GM12878 (cell line): ENCODE results near the gene TTLL11.

Source experiments
- BACH1 ChIP-seq: fragments of 450-650 bp; IDR thresholded peaks from 2 replicates; pipeline ENCODE4 v1.6.1; 2017; ENCODE audit warnings: mild to moderate bottlenecking, borderline replicate concordance
- CEBPZ ChIP-seq: fragments of 150-350 bp; IDR thresholded peaks from 2 replicates; pipeline ENCODE4 v1.6.1; 2016; ENCODE audit warnings: low read depth, low read length
- CTCF ChIP-seq, 3 experiments: IDR thresholded peaks in 2 of 3; conservative IDR thresholded peaks in 1 of 3; 2 replicates each; pipeline ENCODE4 v1.5.1; 2011; ENCODE audit warnings: low read depth in 3 of 3, low read length in 3 of 3, mild to moderate bottlenecking in 3 of 3, control low read depth in 2 of 3, moderate library complexity in 2 of 3, inconsistent platforms in 1 of 3, mixed read lengths in 1 of 3; ENCODE audit not compliant: control insufficient read depth in 2 of 3, insufficient read depth in 1 of 3; ENCODE audit errors: extremely low read depth in 1 of 3
- HCFC1 ChIP-seq: fragments of 150-350 bp; IDR thresholded peaks from 2 replicates; pipeline ENCODE4 v1.6.1; 2014; ENCODE audit warnings: low read length
- JUNB ChIP-seq: IDR thresholded peaks from 2 replicates; pipeline ENCODE4 v1.6.1; 2016; ENCODE audit warnings: antibody characterized with exemption, mild to moderate bottlenecking
- MAX ChIP-seq: IDR thresholded peaks from 2 replicates; pipeline ENCODE4 v1.6.1; 2012; ENCODE audit warnings: low read depth, low read length, improper control_type of control experiment
- NR2C2 ChIP-seq: IDR thresholded peaks from 2 replicates; pipeline ENCODE4 v1.6.1; 2011; ENCODE audit warnings: borderline replicate concordance, low read depth; ENCODE audit not compliant: control insufficient read depth, insufficient read length
- SIX5 ChIP-seq: IDR thresholded peaks from 2 replicates; pipeline ENCODE4 v1.6.1; 2011; ENCODE audit warnings: mild to moderate bottlenecking, low read depth, low read length, moderate library complexity; ENCODE audit not compliant: severe bottlenecking

GRCh38 chr9:121878271-121878822 is 214.8 kb downstream of the TTLL11 start:
- TF ChIP-seq MAX = no peak
- no peak for TF ChIP-seq NR2C2
- no peak for TF ChIP-seq CEBPZ
- no peak for TF ChIP-seq JUNB
- no peak for TF ChIP-seq HCFC1
- no peak for TF ChIP-seq CTCF (IDR thresholded peaks at IDR 0.05 in 2 of 3, conservative IDR thresholded peaks at IDR 0.05 in 1 of 3; ENCODE audit: control insufficient read depth in 2 of 3, extremely low read depth in 1 of 3, insufficient read depth in 1 of 3, low read depth in 3 of 3, low read length in 3 of 3)
- no peak for TF ChIP-seq BACH1
- no peak for TF ChIP-seq SIX5
